OCI-LY7 (cell line): ENCODE results near the gene INPP5J. TPM values are rescaled to one million over a fixed set of nuclear protein-coding genes. Genes with fewer than 3 reads are reported as not detected.

Source experiments
- BruUV-seq: library from RNA; stranded (reverse); fragments of 400-500 nt; replicated peaks from 2 replicates; lab custom pipeline; 2021; lab: Mats Ljungman, UMichigan
- CTCF ChIA-PET: fragments of 300-600 bp; sonication (Branson Sonifier 250); formaldehyde crosslinking; loops from one replicate; lab custom pipeline; 2022; ENCODE audit warnings: antibody characterized with exemption; ENCODE audit not compliant: unreplicated experiment; lab: Charles Lee
- POLR2A ChIA-PET: fragments of 300-600 bp; sonication (Branson Sonifier 250); formaldehyde crosslinking; loops from one replicate; lab custom pipeline; 2022; ENCODE audit warnings: antibody characterized with exemption; lab: Charles Lee
- DNase-seq: peaks from one replicate; pipeline ENCODE4 v3.0.0-alpha.2; 2015; ENCODE audit warnings: low spot score
- H2AFZ ChIP-seq: fragments of 200-600 bp; sonication (generic), shearing (Covaris generic); 2 replicates; pipeline ENCODE4 v1.6.1; 2014; ENCODE audit warnings: mild to moderate bottlenecking, antibody characterized with exemption, low read length, moderate library complexity
- H3K27ac ChIP-seq: fragments of 200-600 bp; sonication (generic); 2 replicates; pipeline ENCODE4 v1.5.1; 2014; ENCODE audit warnings: mixed run types, low read depth, mild to moderate bottlenecking, moderate library complexity, low read length, inconsistent platforms; ENCODE audit not compliant: poor library complexity, severe bottlenecking
- H3K36me3 ChIP-seq: fragments of 200-600 bp; sonication (generic); 2 replicates; pipeline ENCODE4 v1.6.1; 2014; ENCODE audit warnings: mild to moderate bottlenecking, antibody characterized with exemption, low read length, moderate library complexity, mixed read lengths; ENCODE audit not compliant: insufficient read depth
- H3K4me1 ChIP-seq: fragments of 200-600 bp; sonication (generic); 2 replicates; pipeline ENCODE4 v1.5.1; 2014; ENCODE audit warnings: mild to moderate bottlenecking, low read length; ENCODE audit not compliant: insufficient read depth, poor library complexity, severe bottlenecking
- H3K4me2 ChIP-seq: fragments of 200-600 bp; sonication (generic); 2 replicates; pipeline ENCODE4 v1.6.1; 2014; ENCODE audit warnings: mild to moderate bottlenecking, low read length
- H3K4me3 ChIP-seq: fragments of 200-600 bp; sonication (generic); 2 replicates; pipeline ENCODE4 v1.5.1; 2014; ENCODE audit warnings: mild to moderate bottlenecking, low read depth, low read length; ENCODE audit not compliant: poor library complexity, severe bottlenecking
- H3K79me2 ChIP-seq: fragments of 200-600 bp; sonication (generic); 2 replicates; pipeline ENCODE4 v1.6.1; 2016; ENCODE audit warnings: low read depth, mild to moderate bottlenecking, low read length, moderate library complexity, mixed read lengths; ENCODE audit not compliant: insufficient read depth
- H3K9me2 ChIP-seq: fragments of 200-600 bp; sonication (generic); 2 replicates; pipeline ENCODE4 v1.6.1; 2016; ENCODE audit warnings: mild to moderate bottlenecking, low read length, mixed read lengths; ENCODE audit not compliant: insufficient read depth
- H3K9me3 ChIP-seq: fragments of 200-600 bp; sonication (generic); 2 replicates; pipeline ENCODE4 v1.6.1; 2014; ENCODE audit warnings: mild to moderate bottlenecking, mixed run types, low read length, mixed read lengths
- H4K20me1 ChIP-seq: fragments of 200-600 bp; sonication (generic); 2 replicates; pipeline ENCODE4 v1.6.1; 2014; ENCODE audit warnings: mild to moderate bottlenecking, antibody characterized with exemption, low read length, moderate library complexity, mixed read lengths; ENCODE audit not compliant: insufficient read depth
- EZH2phosphoT487 ChIP-seq: fragments of 200-600 bp; sonication (generic); IDR thresholded peaks from 2 replicates; pipeline ENCODE4 v1.6.1; 2018; ENCODE audit warnings: low read depth, borderline replicate concordance, mild to moderate bottlenecking, mixed run types, antibody characterized with exemption, low read length, moderate library complexity, mixed read lengths
- intact Hi-C: fragments of 100-400 bp; cut with micrococcal nuclease; formaldehyde crosslinking; loops from one replicate; pipeline ENCODE4 v1.10.0; 2022; ENCODE audit not compliant: unreplicated experiment
- total RNA-seq, 2 experiments: library from RNA; depleted of rRNA in 1 of 2; stranded (reverse); fragments of >200 nt in 1 of 2; shearing (Covaris generic) in 1 of 2; gene quantifications; 2 replicates each; pipeline ENCODE4 v1.2.3, GENCODE V29; 2014 to 2022
- TF ChIP-seq, protein P1 (sequence below): fragments of 200-600 bp; sonication (generic); conservative IDR thresholded peaks from 2 replicates; pipeline ENCODE4 v1.5.1; 2014; ENCODE audit warnings: mild to moderate bottlenecking, antibody characterized with exemption, low read length, moderate library complexity, mixed read lengths

INPP5J gene
- total RNA-seq, 2 experiments from 2014 or later, result 7.5 TPM; not detected in 1

DNA sequence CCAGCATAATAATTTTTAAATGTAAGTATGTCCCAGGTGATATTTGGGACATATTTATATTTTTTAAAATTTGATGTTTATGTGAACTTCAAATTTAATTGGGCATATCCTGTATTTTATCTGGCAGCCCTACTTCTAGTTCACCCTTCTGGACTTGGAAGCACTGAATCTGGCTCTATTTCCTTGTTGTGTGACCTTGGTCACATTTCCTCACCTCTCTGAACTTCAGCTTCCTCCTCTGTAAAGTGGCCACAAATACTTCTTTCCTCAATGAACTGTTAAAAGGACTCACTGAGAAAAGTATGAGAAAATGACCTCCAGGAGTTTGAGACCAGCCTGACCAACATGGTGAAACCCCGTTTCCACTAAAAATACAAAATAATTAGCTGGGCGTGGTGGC lies 29.1 kb downstream of the INPP5J start:
- no peaks in the 10 kb centered on the region for H3K9me2 ChIP-seq
- H4K20me1 ChIP-seq, result no peaks in the 10 kb centered on the region
- CTCF ChIA-PET, result no interaction called here
- H3K79me2 ChIP-seq, result no peaks in the 10 kb centered on the region
- intact Hi-C loops, result no loop called here
- H3K36me3 ChIP-seq, result no peaks in the 10 kb centered on the region
- TF ChIP-seq, protein P1, sequence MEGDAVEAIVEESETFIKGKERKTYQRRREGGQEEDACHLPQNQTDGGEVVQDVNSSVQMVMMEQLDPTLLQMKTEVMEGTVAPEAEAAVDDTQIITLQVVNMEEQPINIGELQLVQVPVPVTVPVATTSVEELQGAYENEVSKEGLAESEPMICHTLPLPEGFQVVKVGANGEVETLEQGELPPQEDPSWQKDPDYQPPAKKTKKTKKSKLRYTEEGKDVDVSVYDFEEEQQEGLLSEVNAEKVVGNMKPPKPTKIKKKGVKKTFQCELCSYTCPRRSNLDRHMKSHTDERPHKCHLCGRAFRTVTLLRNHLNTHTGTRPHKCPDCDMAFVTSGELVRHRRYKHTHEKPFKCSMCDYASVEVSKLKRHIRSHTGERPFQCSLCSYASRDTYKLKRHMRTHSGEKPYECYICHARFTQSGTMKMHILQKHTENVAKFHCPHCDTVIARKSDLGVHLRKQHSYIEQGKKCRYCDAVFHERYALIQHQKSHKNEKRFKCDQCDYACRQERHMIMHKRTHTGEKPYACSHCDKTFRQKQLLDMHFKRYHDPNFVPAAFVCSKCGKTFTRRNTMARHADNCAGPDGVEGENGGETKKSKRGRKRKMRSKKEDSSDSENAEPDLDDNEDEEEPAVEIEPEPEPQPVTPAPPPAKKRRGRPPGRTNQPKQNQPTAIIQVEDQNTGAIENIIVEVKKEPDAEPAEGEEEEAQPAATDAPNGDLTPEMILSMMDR, result no peak
- no peak for TF ChIP-seq EZH2phosphoT487
- no peak overlapping the region for H3K4me3 ChIP-seq
- peaks cover 8% of the 10 kb centered on the region for H3K9me3 ChIP-seq
- POLR2A ChIA-PET, result interaction anchor here (0.6 kb wide), 1 partner anchor 559 kb away, joined by 4 read pairs; no protein-coding TSS in a partner anchor
- H3K4me2 ChIP-seq, result no peak overlapping the region
- DNase-seq, result no peak
- BruUV-seq, result no TSS peak
- no peaks in the 10 kb centered on the region for H3K4me1 ChIP-seq
- H2AFZ ChIP-seq, result no peak overlapping the region
- no peak overlapping the region for H3K27ac ChIP-seq

DNA sequence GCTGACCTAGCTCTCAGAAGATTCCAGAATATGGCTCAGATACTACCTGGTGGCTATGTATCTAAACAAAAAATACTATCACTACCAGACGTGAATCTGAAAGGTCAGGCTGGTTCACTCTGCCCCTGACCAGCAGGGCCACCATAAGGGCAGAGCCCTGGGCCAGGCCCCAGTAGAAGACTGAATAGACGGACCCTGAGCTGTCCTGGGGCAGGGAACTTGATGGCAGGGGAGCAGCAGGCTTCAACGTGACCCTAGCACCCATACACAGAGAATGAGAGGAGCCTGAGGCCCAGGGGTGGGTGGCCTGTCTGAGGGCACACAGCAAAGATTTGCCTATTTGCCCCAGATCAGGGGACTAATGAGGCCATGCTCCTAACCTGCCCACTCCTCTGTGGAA lies 30.6 kb downstream of the INPP5J start:
- Histone ChIP-seq H2AFZ (no peak overlapping the region), H3K27ac (no peak overlapping the region), H3K9me3 (no peaks in the 10 kb centered on the region), H3K4me3 (no peak overlapping the region), H3K36me3 (no peaks in the 10 kb centered on the region), H3K79me2 (no peaks in the 10 kb centered on the region), H4K20me1 (no peaks in the 10 kb centered on the region), H3K9me2 (no peaks in the 10 kb centered on the region), H3K4me2 (no peak overlapping the region), H3K4me1 (no peaks in the 10 kb centered on the region)
- BruUV-seq, result no TSS peak
- intact Hi-C loops, result no loop called here
- no peak for TF ChIP-seq EZH2phosphoT487
- ChIA-PET POLR2A (interaction anchor here (0.7 kb wide), 1 partner anchor 513 kb away, joined by 3 read pairs; no protein-coding TSS in a partner anchor), CTCF (no interaction called here)
- DNase-seq, result no peak

DNA sequence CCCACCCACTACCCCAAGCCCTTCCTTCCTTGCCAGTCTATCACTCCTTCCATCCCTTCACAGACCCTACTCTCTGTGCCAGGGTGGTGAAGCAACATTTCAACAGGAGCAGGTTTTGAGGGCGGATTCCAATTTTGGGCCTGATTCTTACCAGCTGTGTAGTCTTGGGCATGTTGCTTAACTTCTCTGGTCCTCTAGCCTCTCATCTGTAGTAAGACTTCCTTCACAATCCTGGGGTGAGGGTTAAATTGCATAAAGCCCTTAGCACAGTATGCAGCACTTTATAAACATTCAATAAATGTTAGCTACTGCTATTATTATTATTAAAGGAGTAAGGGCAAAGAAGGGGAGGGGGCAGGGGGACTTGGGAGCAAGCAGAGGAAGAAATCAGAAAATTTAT lies 32.2 kb downstream of the INPP5J start:
- BruUV-seq, result no TSS peak
- ChIA-PET CTCF (interaction anchor here (0.5 kb wide), 1 partner anchor 27 kb away, joined by 10 read pairs; no protein-coding TSS in a partner anchor), POLR2A (no interaction called here)
- H3K4me3 ChIP-seq, result no peak overlapping the region
- no peaks in the 10 kb centered on the region for H4K20me1 ChIP-seq
- no peaks in the 10 kb centered on the region for H3K79me2 ChIP-seq
- no peaks in the 10 kb centered on the region for H3K4me1 ChIP-seq
- H3K9me3 ChIP-seq, result no peaks in the 10 kb centered on the region; the same call in 1 of the 2 replicates
- H3K4me2 ChIP-seq, result no peak overlapping the region
- H2AFZ ChIP-seq, result no peak overlapping the region
- H3K36me3 ChIP-seq, result no peaks in the 10 kb centered on the region
- no peak for DNase-seq
- intact Hi-C loops, result no loop called here
- H3K9me2 ChIP-seq, result no peaks in the 10 kb centered on the region
- H3K27ac ChIP-seq, result no peak overlapping the region
- no peak for TF ChIP-seq EZH2phosphoT487
- TF ChIP-seq, protein P1, result no peak
